Left ventricle myocardium inferior (tissue), 1 donor: ENCODE results near the gene COL8A1. TPM values are rescaled to one million over a fixed set of nuclear protein-coding genes. Genes with fewer than 3 reads are reported as not detected.

ENCODE experiments used
- DNase-seq: peaks from one replicate; pipeline ENCODE4 v3.0.0-alpha.2; 2020
- H3K27ac ChIP-seq: fragments of 200-600 bp; replicated peaks from 2 replicates; pipeline ENCODE4 v1.8.0; 2021
- H3K27me3 ChIP-seq: fragments of 200-600 bp; 2 replicates; pipeline ENCODE4 v1.8.0; 2021; ENCODE audit warnings: low read depth
- H3K36me3 ChIP-seq: fragments of 200-600 bp; 2 replicates; pipeline ENCODE4 v1.8.0; 2021
- H3K4me1 ChIP-seq: fragments of 200-600 bp; 2 replicates; pipeline ENCODE4 v1.8.0; 2021
- H3K4me3 ChIP-seq: fragments of 200-600 bp; 2 replicates; pipeline ENCODE4 v1.8.0; 2021; ENCODE audit warnings: mild to moderate bottlenecking, moderate library complexity
- H3K9me3 ChIP-seq: fragments of 200-600 bp; replicated peaks from 2 replicates; pipeline ENCODE4 v1.8.0; 2021
- CTCF ChIP-seq: fragments of 200-600 bp; IDR thresholded peaks from 2 replicates; pipeline ENCODE4 v1.8.0; 2021; ENCODE audit warnings: antibody characterized with exemption, mild to moderate bottlenecking, borderline replicate concordance
- intact Hi-C: fragments of 100-400 bp; cut with micrococcal nuclease; formaldehyde crosslinking; loops from one replicate; pipeline ENCODE4 v1.11.0; 2022
- total RNA-seq: library from RNA; stranded (reverse); fragmentation: NEBNext Ultra II Directional; extraction: Animal tissue kit (Norgen Biotek cat#: 25700); gene quantifications from one replicate; pipeline ENCODE4 v1.2.1, GENCODE V29; 2021
- donor health status: DM: no; HTN: yes; CAD: no; lungs with severe emphysema.

Gene COL8A1
- total RNA-seq, 1 donor from 2014 or later, result 16.4 TPM

DNA sequence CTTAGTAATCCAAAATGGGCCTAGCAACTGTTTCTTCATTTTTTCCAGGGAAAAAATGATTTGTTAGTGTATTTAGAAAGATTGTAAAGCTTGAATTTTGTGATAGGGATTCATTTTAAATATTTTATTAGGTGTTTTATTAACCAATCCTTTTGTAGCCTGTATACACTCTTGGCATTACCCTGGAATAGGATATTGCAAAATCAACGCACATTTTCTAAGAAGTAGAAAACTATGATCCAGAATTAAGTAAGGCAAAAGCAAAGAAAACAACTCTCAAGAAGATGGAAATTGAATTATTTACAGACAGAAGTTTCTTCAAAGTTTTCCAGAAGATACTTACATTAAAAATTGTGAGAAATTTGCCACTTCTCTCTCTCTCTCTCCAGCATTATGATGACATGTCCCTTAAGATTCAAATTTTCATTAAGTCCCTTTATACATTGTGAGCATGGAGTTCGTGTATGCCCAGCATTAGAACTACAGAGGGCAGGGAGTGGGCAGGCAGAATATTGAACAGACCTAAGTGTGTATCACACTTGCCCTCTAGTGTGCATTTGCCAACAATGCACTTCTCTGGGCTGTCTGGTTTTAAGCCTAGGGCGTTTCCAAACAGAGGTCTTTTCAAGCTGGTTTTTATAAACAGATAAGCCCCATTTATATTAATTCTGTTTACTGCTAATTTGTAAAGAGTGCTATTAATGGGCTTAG is 150.8 kb downstream of the COL8A1 start:
- no peak overlapping the region for H3K27ac ChIP-seq
- peak; percentile 73 for TF ChIP-seq CTCF
- intact Hi-C loops, result no loop called here
- H3K9me3 ChIP-seq, result no peaks in the 10 kb centered on the region
- no peaks in the 10 kb centered on the region for H3K27me3 ChIP-seq
- H3K4me1 ChIP-seq, result peaks cover 7% of the 10 kb centered on the region
- no peak overlapping the region for H3K4me3 ChIP-seq
- H3K36me3 ChIP-seq, result peaks cover 1% of the 10 kb centered on the region
- no peak for DNase-seq

DNA sequence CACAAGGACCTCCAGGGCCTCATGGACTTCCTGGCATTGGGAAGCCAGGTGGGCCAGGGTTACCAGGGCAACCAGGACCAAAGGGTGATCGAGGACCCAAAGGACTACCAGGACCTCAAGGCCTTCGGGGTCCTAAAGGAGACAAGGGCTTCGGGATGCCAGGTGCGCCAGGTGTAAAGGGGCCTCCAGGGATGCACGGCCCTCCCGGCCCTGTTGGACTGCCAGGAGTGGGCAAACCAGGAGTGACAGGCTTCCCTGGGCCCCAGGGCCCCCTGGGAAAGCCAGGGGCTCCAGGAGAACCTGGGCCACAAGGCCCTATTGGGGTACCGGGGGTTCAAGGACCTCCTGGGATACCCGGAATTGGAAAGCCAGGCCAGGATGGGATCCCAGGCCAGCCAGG is 156.1 kb downstream of the COL8A1 start:
- no peak for TF ChIP-seq CTCF
- intact Hi-C loops, result no loop called here
- Histone ChIP-seq H3K27me3 (no peaks in the 10 kb centered on the region), H3K27ac (no peak overlapping the region), H3K36me3 (peaks cover 4% of the 10 kb centered on the region), H3K4me1 (no peaks in the 10 kb centered on the region), H3K4me3 (no peak overlapping the region), H3K9me3 (no peaks in the 10 kb centered on the region)
- DNase-seq, result no peak

DNA sequence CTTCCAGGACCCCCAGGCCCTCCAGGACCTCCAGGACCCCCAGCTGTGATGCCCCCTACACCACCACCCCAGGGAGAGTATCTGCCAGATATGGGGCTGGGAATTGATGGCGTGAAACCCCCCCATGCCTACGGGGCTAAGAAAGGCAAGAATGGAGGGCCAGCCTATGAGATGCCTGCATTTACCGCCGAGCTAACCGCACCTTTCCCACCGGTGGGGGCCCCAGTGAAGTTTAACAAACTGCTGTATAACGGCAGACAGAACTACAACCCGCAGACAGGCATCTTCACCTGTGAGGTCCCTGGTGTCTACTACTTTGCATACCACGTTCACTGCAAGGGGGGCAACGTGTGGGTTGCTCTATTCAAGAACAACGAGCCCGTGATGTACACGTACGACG is 157.2 kb downstream of the COL8A1 start:
- H3K27me3 ChIP-seq, result no peaks in the 10 kb centered on the region
- intact Hi-C loops, result no loop called here
- no peak for DNase-seq
- no peaks in the 10 kb centered on the region for H3K4me1 ChIP-seq
- H3K4me3 ChIP-seq, result no peak overlapping the region
- peaks cover 4% of the 10 kb centered on the region for H3K36me3 ChIP-seq
- no peak for TF ChIP-seq CTCF
- no peak overlapping the region for H3K27ac ChIP-seq
- H3K9me3 ChIP-seq, result no peaks in the 10 kb centered on the region

DNA sequence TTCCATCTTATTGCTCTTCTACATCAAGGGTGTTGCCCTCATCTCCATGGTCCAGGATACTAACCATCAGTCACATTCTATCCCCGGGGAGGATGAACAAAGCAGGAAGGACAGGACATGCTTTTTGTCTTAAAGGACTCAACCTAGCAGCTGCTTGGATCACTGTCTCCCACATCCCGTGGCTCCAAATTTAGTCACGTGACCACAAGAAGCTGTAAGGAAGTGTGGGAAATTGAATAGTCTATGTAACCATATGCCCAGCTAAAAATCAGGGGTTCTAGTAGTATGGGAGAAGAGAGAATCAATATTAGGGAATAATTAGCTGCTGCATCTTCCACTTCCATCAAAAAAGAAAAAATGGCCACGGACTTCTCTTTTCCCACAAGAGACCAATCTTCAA is 161.0 kb downstream of the COL8A1 start:
- Histone ChIP-seq H3K9me3 (peaks cover 5% of the 10 kb centered on the region), H3K27ac (no peak overlapping the region), H3K4me3 (no peak overlapping the region), H3K27me3 (no peaks in the 10 kb centered on the region), H3K4me1 (no peaks in the 10 kb centered on the region), H3K36me3 (peaks cover under 1% of the 10 kb centered on the region)
- no peak for DNase-seq
- TF ChIP-seq CTCF, result no peak
- intact Hi-C loops, result no loop called here

DNA sequence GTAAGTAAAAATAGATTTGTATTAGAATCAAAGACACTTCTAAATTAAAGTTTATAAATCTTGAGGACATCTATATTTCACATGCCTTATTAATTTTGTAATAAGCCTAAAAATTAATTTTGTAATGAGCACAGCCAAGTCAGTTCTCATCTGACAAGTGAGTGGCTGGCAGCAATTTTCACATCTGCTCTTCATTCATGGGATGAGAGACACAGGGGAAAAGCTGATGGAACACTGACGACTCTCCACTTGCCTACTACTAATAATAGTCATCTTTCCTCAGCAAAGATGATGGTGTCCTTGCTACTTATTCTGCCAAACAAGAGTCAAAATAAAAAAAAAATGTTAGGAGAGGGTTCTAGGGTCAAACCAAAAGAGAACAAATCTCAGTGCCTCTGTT is 164.9 kb downstream of the COL8A1 start:
- no peak for DNase-seq
- peaks cover 6% of the 10 kb centered on the region for H3K4me1 ChIP-seq
- intact Hi-C loops, result no loop called here
- no peak for TF ChIP-seq CTCF
- no peaks in the 10 kb centered on the region for H3K27me3 ChIP-seq
- H3K4me3 ChIP-seq, result no peak overlapping the region
- no peaks in the 10 kb centered on the region for H3K36me3 ChIP-seq
- H3K9me3 ChIP-seq, result peaks cover 20% of the 10 kb centered on the region
- no peak overlapping the region for H3K27ac ChIP-seq
